ENCODE data around the gene DGKB. TPM values are rescaled to one million over a fixed set of nuclear protein-coding genes. Genes with fewer than 3 reads are reported as not detected.

The DGKB gene
- total and polyA plus RNA-seq, 8 donors: 0.20 to 260 (median 3.2) TPM; not detected in 4

GRCh38 chr7:14886533-14886932 lies 16.0 kb downstream of the DGKB start:
- Histone ChIP-seq H3K9me3 (no peaks in the 10 kb centered on the region), H3K4me3 (no peak overlapping the region), H3K4me1 (no peaks in the 10 kb centered on the region), H3K27ac (no peak overlapping the region), H3K36me3 (no peaks in the 10 kb centered on the region), H3K27me3 (no peaks in the 10 kb centered on the region)
- intact Hi-C loops (cut with DNase I; ENCODE audit: low total_unique reads): no loop called here
- no peak for DNase-seq
- TF ChIP-seq EP300 (IDR thresholded peaks at IDR 0.05) (no peak), POLR2A (IDR thresholded peaks at IDR 0.05) (no peak), POLR2AphosphoS5 (IDR thresholded peaks at IDR 0.05) (no peak), CTCF (IDR thresholded peaks at IDR 0.05) (no peak)
- WGBS, 5 donors: 68 to 93% (median 86%) methylated on average over 3 of the region's 3 CpGs

- H3K9me3 ChIP-seq: no peaks in the 10 kb centered on the region
- H3K36me3 ChIP-seq: no peaks in the 10 kb centered on the region
- 59 to 77% (median 71%) methylated on average over 8 of the region's 8 CpGs for WGBS, 5 donors
- H3K4me1 ChIP-seq: no peaks in the 10 kb centered on the region
- no peak overlapping the region for H3K4me3 ChIP-seq
- DNase-seq: no peak
- TF ChIP-seq EP300 (IDR thresholded peaks at IDR 0.05) (no peak), CTCF (IDR thresholded peaks at IDR 0.05) (no peak), POLR2AphosphoS5 (IDR thresholded peaks at IDR 0.05) (no peak), POLR2A (IDR thresholded peaks at IDR 0.05) (no peak)
- no peak overlapping the region for H3K27ac ChIP-seq
- intact Hi-C loops (cut with DNase I; ENCODE audit: low total_unique reads): no loop called here
- no peaks in the 10 kb centered on the region for H3K27me3 ChIP-seq
Measured at GRCh38 chr7:14875941-14876587, 26.5 kb downstream of the DGKB start.

- 71 to 94% (median 87%) methylated on average over 6 of the region's 6 CpGs for WGBS, 5 donors
- no peak for DNase-seq
- intact Hi-C loops (cut with DNase I; ENCODE audit: low total_unique reads): no loop called here
- no peak for TF ChIP-seq CTCF (IDR thresholded peaks at IDR 0.05)
- TF ChIP-seq POLR2AphosphoS5 (IDR thresholded peaks at IDR 0.05): no peak
- Histone ChIP-seq H3K4me3 (no peak overlapping the region), H3K36me3 (no peaks in the 10 kb centered on the region), H3K9me3 (no peaks in the 10 kb centered on the region), H3K27ac (no peak overlapping the region), H3K4me1 (no peaks in the 10 kb centered on the region), H3K27me3 (no peaks in the 10 kb centered on the region)
Measured at GRCh38 chr7:14871880-14872279, 30.7 kb downstream of the DGKB start.

GRCh38 chr7:14870394-14870793 lies 32.2 kb downstream of the DGKB start:
- Histone ChIP-seq H3K36me3 (no peaks in the 10 kb centered on the region), H3K27ac (no peak overlapping the region), H3K27me3 (no peaks in the 10 kb centered on the region), H3K4me1 (no peaks in the 10 kb centered on the region), H3K4me3 (no peak overlapping the region), H3K9me3 (no peaks in the 10 kb centered on the region)
- intact Hi-C loops (cut with DNase I; ENCODE audit: low total_unique reads): no loop called here
- no peak for DNase-seq
- TF ChIP-seq EP300 (IDR thresholded peaks at IDR 0.05): no peak
- TF ChIP-seq POLR2AphosphoS5 (IDR thresholded peaks at IDR 0.05): no peak
- no peak for TF ChIP-seq POLR2A (IDR thresholded peaks at IDR 0.05)
- no peak for TF ChIP-seq CTCF (IDR thresholded peaks at IDR 0.05)
- WGBS, 5 donors: 78 to 93% (median 88%) methylated on average over 11 of the region's 11 CpGs

All from stomach (tissue), 9 donors.